Vagina (tissue), 2 donors: ENCODE results near the gene IL36B. TPM values are rescaled to one million over a fixed set of nuclear protein-coding genes. Genes with fewer than 3 reads are reported as not detected.

Source experiments
- DNase-seq, 2 donors: peaks; one replicate each; pipeline ENCODE4 v3.0.0-alpha.2; 2017; ENCODE audit errors: extremely low spot score in 2 of 2
- H3K27ac ChIP-seq: fragments of 200-600 bp; sonication (generic); one replicate; pipeline ENCODE4 v1.5.1; 2019
- H3K27me3 ChIP-seq: fragments of 200-600 bp; sonication (generic); one replicate; pipeline ENCODE4 v1.5.1; 2019
- H3K36me3 ChIP-seq, 2 donors: fragments of 200-600 bp; sonication (generic); one replicate each; pipeline ENCODE4 v1.5.1; 2017 to 2019
- H3K4me1 ChIP-seq: fragments of 200-600 bp; sonication (generic); one replicate; pipeline ENCODE4 v1.5.1; 2019
- H3K4me3 ChIP-seq, 2 donors: fragments of 200-600 bp; sonication (generic); 1 replicate in 1 of 2; 2 replicates in 1 of 2; pipeline ENCODE4 v1.5.1; 2016 to 2019
- H3K9me3 ChIP-seq: fragments of 200-600 bp; sonication (generic); one replicate; pipeline ENCODE4 v1.5.1; 2019
- CTCF ChIP-seq, 3 experiments: fragments of 450-650 bp in 2 of 3; fragments of 200-600 bp in 1 of 3; sonication (generic) in 1 of 3; IDR thresholded peaks; one replicate each; pipeline ENCODE4 v1.5.1; 2017 to 2019; ENCODE audit warnings: antibody characterized with exemption in 3 of 3, mild to moderate bottlenecking in 2 of 3, moderate library complexity in 2 of 3
- POLR2A ChIP-seq, 2 donors: fragments of 450-650 bp; IDR thresholded peaks; one replicate each; pipeline ENCODE4 v1.6.1; 2017; ENCODE audit warnings: antibody characterized with exemption in 2 of 2, mild to moderate bottlenecking in 2 of 2, moderate library complexity in 2 of 2
- POLR2AphosphoS5 ChIP-seq, 2 donors: sonication (generic); formaldehyde crosslinking; IDR thresholded peaks; one replicate each; pipeline ENCODE4 v1.9.0; 2017; ENCODE audit warnings: antibody characterized with exemption in 2 of 2, mild to moderate bottlenecking in 2 of 2, low read depth in 1 of 2; ENCODE audit not compliant: insufficient read depth in 1 of 2
- intact Hi-C: fragments of 100-400 bp; cut with DNase I; formaldehyde crosslinking; loops from one replicate; pipeline ENCODE4 v1.15.1; 2023
- total RNA-seq: library from RNA; depleted of rRNA; stranded (reverse); fragments of >200 nt; gene quantifications from one replicate; pipeline ENCODE4 v1.2.3, GENCODE V29; 2016

The IL36B gene
- total RNA-seq, 1 donor from 2014 or later = not detected

DNA sequence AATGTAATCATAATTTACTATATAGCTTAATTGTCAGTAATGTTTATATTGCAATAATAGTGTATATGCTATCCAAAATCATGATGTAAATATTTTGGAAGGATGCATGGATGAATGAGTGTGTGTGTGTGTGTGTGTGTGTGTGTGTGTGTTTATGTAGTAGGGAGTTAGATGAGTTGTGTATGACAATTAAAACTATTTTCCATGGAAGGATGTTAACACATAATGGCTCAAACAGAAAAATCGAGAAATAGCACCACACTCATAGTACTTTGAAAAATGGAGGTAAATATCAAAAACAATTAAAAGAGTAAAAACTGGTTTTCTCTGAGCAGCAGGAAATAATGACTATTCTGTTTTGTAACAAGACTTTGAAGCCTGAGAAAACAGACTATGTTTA is 55.5 kb downstream of the IL36B start:
- no peaks in the 10 kb centered on the region for H3K27me3 ChIP-seq
- DNase-seq = no peak
- H3K4me1 ChIP-seq = no peaks in the 10 kb centered on the region
- intact Hi-C loops = no loop called here
- TF ChIP-seq POLR2A (IDR thresholded peaks at IDR 0.05) (no peak), CTCF (IDR thresholded peaks at IDR 0.05) (no peak), POLR2AphosphoS5 (IDR thresholded peaks at IDR 0.05; ENCODE audit: insufficient read depth in 1 of 2, low read depth in 1 of 2) (no peak)
- no peaks in the 10 kb centered on the region for H3K36me3 ChIP-seq
- H3K9me3 ChIP-seq = no peaks in the 10 kb centered on the region
- H3K4me3 ChIP-seq = no peak overlapping the region
- no peak overlapping the region for H3K27ac ChIP-seq

DNA sequence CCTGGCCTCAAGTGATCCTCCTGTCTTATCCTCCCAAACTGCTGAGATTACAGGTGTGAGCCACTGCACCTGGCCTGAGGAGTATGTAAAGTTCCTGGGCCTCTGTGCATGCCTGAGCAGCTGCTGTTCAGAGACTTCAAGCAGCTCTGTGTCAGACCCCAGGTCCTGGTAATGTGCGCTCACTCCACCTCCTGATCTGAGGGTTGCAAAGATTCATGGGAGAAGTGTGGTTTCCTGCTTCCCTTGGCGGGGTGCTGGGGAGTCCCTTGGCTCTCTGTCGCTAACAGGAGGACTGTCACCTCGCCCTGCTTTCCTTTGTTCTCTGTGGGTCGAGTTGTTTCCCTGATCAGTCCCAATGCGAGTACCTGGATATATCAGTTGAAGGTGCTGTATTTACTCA is 56.0 kb downstream of the IL36B start:
- Histone ChIP-seq H3K4me3 (no peak overlapping the region), H3K4me1 (no peaks in the 10 kb centered on the region), H3K27me3 (no peaks in the 10 kb centered on the region), H3K27ac (no peak overlapping the region), H3K9me3 (no peaks in the 10 kb centered on the region), H3K36me3 (no peaks in the 10 kb centered on the region)
- DNase-seq = peak in 1 of 2 donors; percentile 75
- intact Hi-C loops = no loop called here
- TF ChIP-seq CTCF (IDR thresholded peaks at IDR 0.05) = no peak
- TF ChIP-seq POLR2AphosphoS5 (IDR thresholded peaks at IDR 0.05; ENCODE audit: insufficient read depth in 1 of 2, low read depth in 1 of 2) = no peak
- TF ChIP-seq POLR2A (IDR thresholded peaks at IDR 0.05) = no peak

DNA sequence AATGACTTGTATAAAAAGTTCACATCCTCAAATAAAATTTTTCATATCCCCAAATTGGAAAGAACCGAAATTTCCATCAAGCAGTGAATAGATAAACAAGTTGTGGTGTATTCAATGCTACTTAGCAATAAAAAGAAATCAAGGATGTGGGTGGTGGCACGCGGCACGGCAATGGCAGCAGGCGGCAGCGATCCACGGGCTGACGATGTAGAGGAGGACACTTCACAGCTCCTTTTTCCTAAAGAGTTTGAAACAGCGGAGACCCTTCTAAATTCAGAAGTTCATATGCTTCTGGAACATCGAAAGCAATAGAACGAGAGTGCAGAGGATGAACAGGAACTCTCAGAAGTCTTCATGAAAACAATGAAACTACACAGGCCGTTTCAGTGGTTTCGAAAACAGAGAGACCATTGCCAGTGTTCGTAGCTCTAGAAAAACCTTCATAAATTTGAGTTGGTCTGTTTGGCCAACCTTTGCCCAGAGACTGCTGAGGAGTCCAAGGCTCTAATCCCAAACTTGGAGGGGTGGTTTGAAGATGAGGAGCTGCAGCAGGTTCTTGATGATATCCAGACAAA is 57.2 kb downstream of the IL36B start:
- peak in 1 of 2 donors; percentile 29 for DNase-seq
- Histone ChIP-seq H3K4me1 (no peaks in the 10 kb centered on the region), H3K27me3 (no peaks in the 10 kb centered on the region)

DNA sequence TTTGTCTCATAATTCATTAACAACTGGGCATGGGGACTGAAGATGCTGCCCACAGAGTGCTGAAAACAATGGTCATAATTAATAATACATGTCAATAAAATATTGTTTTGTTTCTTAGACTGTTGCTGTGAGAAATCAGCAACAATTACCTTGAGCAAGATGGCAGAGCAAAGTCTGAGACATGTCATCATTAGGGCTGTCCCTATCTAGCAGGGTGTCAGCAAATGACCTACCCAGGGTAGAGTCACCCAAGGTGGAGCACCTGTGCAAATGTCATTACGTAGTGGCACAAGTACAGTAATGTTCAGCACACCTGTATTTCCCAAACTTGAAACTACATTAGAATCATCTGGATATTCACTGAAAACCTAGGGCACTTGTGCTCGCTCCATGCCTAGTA is 58.0 kb downstream of the IL36B start:
- Histone ChIP-seq H3K9me3 (no peaks in the 10 kb centered on the region), H3K4me1 (no peaks in the 10 kb centered on the region), H3K36me3 (no peaks in the 10 kb centered on the region), H3K27ac (no peak overlapping the region), H3K4me3 (no peak overlapping the region), H3K27me3 (no peaks in the 10 kb centered on the region)
- peak in 1 of 2 donors; percentile 22 for DNase-seq
- intact Hi-C loops = no loop called here
- TF ChIP-seq POLR2AphosphoS5 (IDR thresholded peaks at IDR 0.05; ENCODE audit: insufficient read depth in 1 of 2, low read depth in 1 of 2) (no peak), POLR2A (IDR thresholded peaks at IDR 0.05) (no peak), CTCF (IDR thresholded peaks at IDR 0.05) (no peak)

More for the DNA sequence above, 57.2 kb downstream of the IL36B start:
- TF ChIP-seq CTCF (IDR thresholded peaks at IDR 0.05) = no peak
- TF ChIP-seq POLR2A (IDR thresholded peaks at IDR 0.05) = no peak
- no peak for TF ChIP-seq POLR2AphosphoS5 (IDR thresholded peaks at IDR 0.05; ENCODE audit: insufficient read depth in 1 of 2, low read depth in 1 of 2)
- intact Hi-C loops = no loop called here
- Histone ChIP-seq H3K27ac (no peak overlapping the region), H3K36me3 (no peaks in the 10 kb centered on the region), H3K9me3 (no peaks in the 10 kb centered on the region), H3K4me3 (no peak overlapping the region)

DNA sequence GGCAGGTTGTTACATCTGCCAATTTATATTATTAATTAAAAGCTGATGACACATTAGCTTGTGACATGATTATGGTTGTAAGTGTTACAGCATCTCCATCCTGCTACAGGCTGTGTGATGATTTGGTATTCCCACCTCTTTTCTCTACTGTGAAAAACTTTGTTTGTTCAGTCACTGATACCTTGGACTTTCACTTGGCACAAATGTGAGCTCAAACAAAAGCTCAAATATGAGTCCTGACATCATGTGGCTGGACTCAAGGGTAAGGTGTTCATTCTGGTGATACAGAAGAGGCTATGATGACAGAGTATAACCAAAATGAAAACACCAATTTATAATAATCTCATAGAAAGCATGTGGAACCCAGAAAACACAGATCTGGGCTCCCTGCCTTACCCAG is 58.8 kb downstream of the IL36B start:
- Histone ChIP-seq H3K4me1 (no peaks in the 10 kb centered on the region), H3K9me3 (no peaks in the 10 kb centered on the region), H3K27me3 (no peaks in the 10 kb centered on the region), H3K27ac (no peak overlapping the region), H3K36me3 (no peaks in the 10 kb centered on the region), H3K4me3 (no peak overlapping the region)
- DNase-seq = no peak
- TF ChIP-seq POLR2A (IDR thresholded peaks at IDR 0.05) = no peak
- TF ChIP-seq POLR2AphosphoS5 (IDR thresholded peaks at IDR 0.05; ENCODE audit: insufficient read depth in 1 of 2, low read depth in 1 of 2) = no peak
- no peak for TF ChIP-seq CTCF (IDR thresholded peaks at IDR 0.05)
- intact Hi-C loops = no loop called here
